GM23248 (cell line): ENCODE data around the gene TMEM95. TPM values are rescaled to one million over a fixed set of nuclear protein-coding genes. Genes with fewer than 3 reads are reported as not detected.

ENCODE experiments used
- DNase-seq: peaks from one replicate; pipeline ENCODE4 v3.0.0-alpha.2; 2015
- H2AFZ ChIP-seq: fragments of 200-600 bp; sonication (generic); 2 replicates; pipeline ENCODE4 v1.6.1; 2016; ENCODE audit warnings: antibody characterized with exemption
- H3F3A ChIP-seq: fragments of 200-600 bp; sonication (generic); 2 replicates; pipeline ENCODE4 v1.6.1; 2016; ENCODE audit warnings: mild to moderate bottlenecking, antibody characterized with exemption, mixed run types; ENCODE audit not compliant: insufficient read depth
- H3K27ac ChIP-seq: fragments of 200-600 bp; sonication (generic); 2 replicates; pipeline ENCODE4 v1.5.1; 2016; ENCODE audit warnings: mild to moderate bottlenecking
- H3K27me3 ChIP-seq: fragments of 200-600 bp; sonication (generic); replicated peaks from 2 replicates; pipeline ENCODE4 v1.6.1; 2016; ENCODE audit warnings: mild to moderate bottlenecking; ENCODE audit not compliant: insufficient read depth
- H3K36me3 ChIP-seq: fragments of 200-600 bp; sonication (generic); 2 replicates; pipeline ENCODE4 v1.6.1; 2016; ENCODE audit warnings: low read depth, mild to moderate bottlenecking
- H3K4me1 ChIP-seq: fragments of 200-600 bp; sonication (generic); 2 replicates; pipeline ENCODE4 v1.6.1; 2016; ENCODE audit warnings: mild to moderate bottlenecking; ENCODE audit not compliant: insufficient read depth
- H3K4me2 ChIP-seq: fragments of 200-600 bp; sonication (generic); one replicate; pipeline ENCODE4 v1.6.1; 2016; ENCODE audit warnings: mild to moderate bottlenecking; ENCODE audit not compliant: unreplicated experiment
- H3K4me3 ChIP-seq: fragments of 200-600 bp; sonication (generic); 2 replicates; pipeline ENCODE4 v1.5.1; 2016; ENCODE audit warnings: mild to moderate bottlenecking
- H3K79me2 ChIP-seq: fragments of 200-600 bp; sonication (generic); 2 replicates; pipeline ENCODE4 v1.6.1; 2016; ENCODE audit warnings: mild to moderate bottlenecking; ENCODE audit not compliant: insufficient read depth
- H3K9ac ChIP-seq: fragments of 200-600 bp; sonication (generic); 2 replicates; pipeline ENCODE4 v1.6.1; 2016; ENCODE audit warnings: mild to moderate bottlenecking
- H3K9me2 ChIP-seq: fragments of 200-600 bp; sonication (generic); 2 replicates; pipeline ENCODE4 v1.6.1; 2016; ENCODE audit warnings: mixed run types, mild to moderate bottlenecking, moderate library complexity; ENCODE audit not compliant: insufficient read depth
- H3K9me3 ChIP-seq: fragments of 200-600 bp; sonication (generic); one replicate; pipeline ENCODE4 v1.6.1; 2017; ENCODE audit warnings: low read depth
- H4K20me1 ChIP-seq: fragments of 200-600 bp; sonication (generic); 2 replicates; pipeline ENCODE4 v1.6.0; 2016; ENCODE audit not compliant: insufficient read depth
- EZH2 ChIP-seq: fragments of 200-600 bp; sonication (generic); IDR thresholded peaks from 2 replicates; pipeline ENCODE4 v1.6.1; 2018; ENCODE audit warnings: antibody characterized with exemption, mild to moderate bottlenecking; ENCODE audit not compliant: insufficient read depth, poor library complexity, severe bottlenecking
- EZH2phosphoT487 ChIP-seq: fragments of 200-600 bp; sonication (generic); IDR thresholded peaks from 2 replicates; pipeline ENCODE4 v1.6.1; 2018; ENCODE audit warnings: antibody characterized with exemption, moderate library complexity, mild to moderate bottlenecking, low read depth; ENCODE audit not compliant: insufficient read depth
- WGBS, 2 experiments: methylation state at CpG; one replicate each; pipeline ENCODE4 v1.1.6; 2015 to 2017; ENCODE audit warnings: low lambda C conversion rate in 2 of 2, low coverage in 1 of 2; ENCODE audit errors: missing lambda C conversion rate in 2 of 2; 5-methylcytosine and 5-hydroxymethylcytosine counted together
- in situ Hi-C: fragments of 300-500 bp; cut with MboI; formaldehyde crosslinking; loops from 2 replicates; pipeline ENCODE4 v1.15.0; 2020
- polyA plus RNA-seq: library from polyadenylated mRNA; unstranded; fragments of >200 nt; fragmentation: Nextera tagmentation; extraction: Ambion mirVana; gene quantifications from 2 replicates; pipeline ENCODE4 v1.2.1, GENCODE V29; 2016
- total RNA-seq: library from RNA; depleted of rRNA; stranded (reverse); fragments of >200 nt; shearing (Covaris generic); gene quantifications from 2 replicates; pipeline ENCODE4 v1.2.3, GENCODE V29; 2014

TMEM95 gene
- total and polyA plus RNA-seq, 2 experiments from 2014 or later, result not detected

GRCh38 chr17:7380855-7381683 lies 26.1 kb downstream of the TMEM95 start, which contains the start of gene TNK1:
TSS of gene TNK1 (plus strand) at chr17:7381089. CDS start at chr17:7382927, 1,838 bp downstream.
- no peak for TF ChIP-seq EZH2phosphoT487
- no peak for TF ChIP-seq EZH2
- no peaks in the 10 kb centered on the region for H4K20me1 ChIP-seq
- DNase-seq, result peak; percentile 48
- H3K9me2 ChIP-seq, result no peaks in the 10 kb centered on the region
- H3F3A ChIP-seq, result no peaks in the 10 kb centered on the region
- peak within 1 kb of the TSS; percentile 85 for H3K4me2 ChIP-seq
- no peak within 1 kb of the TSS for H3K27ac ChIP-seq
- no peaks in the 10 kb centered on the region for H3K79me2 ChIP-seq
- H3K4me1 ChIP-seq, result peaks cover 6% of the 10 kb centered on the region
- H3K27me3 ChIP-seq, result no peaks in the 10 kb centered on the region
- peak within 1 kb of the TSS; percentile 63 for H3K4me3 ChIP-seq
- H3K9ac ChIP-seq, result peak within 1 kb of the TSS; percentile 41
- no peaks in the 10 kb centered on the region for H3K36me3 ChIP-seq
- peak within 1 kb of the TSS; percentile 72 for H2AFZ ChIP-seq
- in situ Hi-C loops, result no loop called here
- no peaks in the 10 kb centered on the region for H3K9me3 ChIP-seq
- WGBS, 2 experiments, result 10% methylated on average over 27 to 34 of the region's 52 CpGs

- Histone ChIP-seq H3K4me3 (no peak overlapping the region), H3K9me2 (no peaks in the 10 kb centered on the region), H3K4me1 (peaks cover 6% of the 10 kb centered on the region), H3K36me3 (no peaks in the 10 kb centered on the region), H3F3A (no peaks in the 10 kb centered on the region), H3K4me2 (no peak overlapping the region), H3K27ac (no peak overlapping the region), H2AFZ (no peak overlapping the region), H4K20me1 (no peaks in the 10 kb centered on the region), H3K9me3 (no peaks in the 10 kb centered on the region), H3K9ac (no peak overlapping the region), H3K79me2 (no peaks in the 10 kb centered on the region), H3K27me3 (no peaks in the 10 kb centered on the region)
- in situ Hi-C loops, result no loop called here
- TF ChIP-seq EZH2 (no peak), EZH2phosphoT487 (no peak)
- DNase-seq, result no peak
- 77 to 82% methylated on average over 10 of the region's 10 CpGs for WGBS, 2 experiments
Observed at GRCh38 chr17:7382901-7383300, 27.9 kb downstream of the TMEM95 start.

GRCh38 chr17:7383371-7383741 lies 28.4 kb downstream of the TMEM95 start:
- Histone ChIP-seq H3K4me2 (no peak overlapping the region), H3K9me2 (no peaks in the 10 kb centered on the region), H3K36me3 (peaks cover under 1% of the 10 kb centered on the region; the same call in 1 of the 2 replicates), H2AFZ (no peak overlapping the region), H3K9me3 (no peaks in the 10 kb centered on the region), H3K4me1 (peaks cover 6% of the 10 kb centered on the region), H3F3A (no peaks in the 10 kb centered on the region), H3K79me2 (no peaks in the 10 kb centered on the region), H4K20me1 (no peaks in the 10 kb centered on the region), H3K4me3 (no peak overlapping the region), H3K27ac (no peak overlapping the region), H3K27me3 (no peaks in the 10 kb centered on the region), H3K9ac (no peak overlapping the region)
- 66 to 72% methylated on average over 11 of the region's 11 CpGs for WGBS, 2 experiments
- no peak for TF ChIP-seq EZH2
- TF ChIP-seq EZH2phosphoT487, result no peak
- in situ Hi-C loops, result no loop called here
- no peak for DNase-seq

GRCh38 chr17:7383742-7384488 lies 29.0 kb downstream of the TMEM95 start:
- in situ Hi-C loops, result no loop called here
- 29 to 32% methylated on average over 55 to 65 of the region's 65 CpGs for WGBS, 2 experiments
- H3K36me3 ChIP-seq, result peaks cover 4% of the 10 kb centered on the region; the same call in 1 of the 2 replicates
- no peak overlapping the region for H3K4me3 ChIP-seq
- no peak overlapping the region for H3K9ac ChIP-seq
- H3K79me2 ChIP-seq, result no peaks in the 10 kb centered on the region
- no peak overlapping the region for H3K27ac ChIP-seq
- H3K4me2 ChIP-seq, result no peak overlapping the region
- no peaks in the 10 kb centered on the region for H4K20me1 ChIP-seq
- no peaks in the 10 kb centered on the region for H3K27me3 ChIP-seq
- DNase-seq, result peak; percentile 32
- H3K9me2 ChIP-seq, result no peaks in the 10 kb centered on the region
- H3F3A ChIP-seq, result no peaks in the 10 kb centered on the region
- no peaks in the 10 kb centered on the region for H3K9me3 ChIP-seq
- TF ChIP-seq EZH2 (no peak), EZH2phosphoT487 (no peak)
- H3K4me1 ChIP-seq, result peaks cover 6% of the 10 kb centered on the region
- H2AFZ ChIP-seq, result no peak overlapping the region
